Prostate gland (tissue), 2 donors: Measurements from ENCODE around the gene NBEA. TPM values are rescaled to one million over a fixed set of nuclear protein-coding genes. Genes with fewer than 3 reads are reported as not detected.
"Not testable (repeated sequence)": the region's sequence is repeated elsewhere in the genome, so short reads cannot be mapped to it uniquely, and the experiment has no call there.

Experiments
- DNase-seq: peaks from one replicate; pipeline ENCODE4 v3.0.0-alpha.2; 2019; ENCODE audit warnings: low spot score
- H3K27ac ChIP-seq, 2 donors: fragments of 200-600 bp; sonication (generic); 2 replicates each; pipeline ENCODE4 v1.5.1; 2017 to 2019
- H3K27me3 ChIP-seq: fragments of 200-600 bp; sonication (generic); replicated peaks from 2 replicates; pipeline ENCODE4 v1.5.1; 2019; ENCODE audit not compliant: insufficient read depth
- H3K36me3 ChIP-seq, 2 donors: fragments of 200-600 bp; sonication (generic); 1 replicate in 1 of 2; 2 replicates in 1 of 2; pipeline versions ENCODE4 v1.5.1 to v1.8.1; 2017 to 2019
- H3K4me1 ChIP-seq: fragments of 200-600 bp; sonication (generic); replicated peaks from 2 replicates; pipeline ENCODE4 v1.5.1; 2019
- H3K4me3 ChIP-seq, 2 donors: fragments of 200-600 bp; sonication (generic); 2 replicates each; pipeline ENCODE4 v1.5.1; 2017 to 2019
- H3K9me3 ChIP-seq: fragments of 200-600 bp; sonication (generic); 2 replicates; pipeline ENCODE4 v1.5.1; 2017
- POLR2A ChIP-seq: fragments of 450-650 bp; IDR thresholded peaks from one replicate; pipeline ENCODE4 v1.6.1; 2016; ENCODE audit warnings: antibody characterized with exemption, mild to moderate bottlenecking
- POLR2AphosphoS5 ChIP-seq: sonication (generic); formaldehyde crosslinking; IDR thresholded peaks from one replicate; pipeline ENCODE4 v1.6.1; 2017; ENCODE audit warnings: antibody characterized with exemption
- WGBS: methylation state at CpG from one replicate; pipeline ENCODE4 v1.1.5; 2018; 5-methylcytosine and 5-hydroxymethylcytosine counted together
- intact Hi-C: fragments of 100-400 bp; cut with DNase I; formaldehyde crosslinking; loops from one replicate; pipeline ENCODE4 v1.14.2; 2022
- total RNA-seq, 2 donors: library from RNA; depleted of rRNA; stranded (reverse); fragments of >200 nt; gene quantifications; one replicate each; pipeline ENCODE4 v1.1.0, GENCODE V29; 2016
- TF ChIP-seq, protein P1 (sequence below), 4 experiments: fragments of 200-600 bp in 2 of 4; fragments of 450-650 bp in 2 of 4; sonication (generic) in 2 of 4; IDR thresholded peaks; 1 replicate in 3 of 4; 2 replicates in 1 of 4; pipeline ENCODE4 v1.5.1; 2016 to 2019; ENCODE audit warnings: antibody characterized with exemption in 4 of 4, mild to moderate bottlenecking in 2 of 4, moderate library complexity in 2 of 4

The NBEA gene
- total RNA-seq, 2 donors from 2014 or later, result 13.6 to 16.9 TPM

DNA sequence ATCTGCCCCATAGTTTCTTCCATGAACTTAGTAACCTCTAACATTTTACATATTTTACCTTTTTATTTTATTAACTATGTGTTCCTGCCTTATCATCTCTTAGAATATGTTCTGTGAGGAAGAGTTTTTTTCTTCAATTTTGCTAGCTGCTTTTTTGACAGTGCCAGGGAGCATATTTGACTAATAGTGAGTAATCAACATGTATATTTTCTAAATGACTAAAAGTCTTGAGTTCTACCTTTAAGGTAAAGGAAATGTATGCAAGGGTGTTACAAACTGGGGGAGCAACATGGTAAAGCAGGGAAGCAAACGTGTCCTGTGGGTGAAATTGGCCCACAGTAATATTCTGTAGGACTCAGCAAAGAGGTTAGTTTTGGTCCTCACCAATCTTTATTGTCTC lies 165.5 kb downstream of the NBEA start:
- Histone ChIP-seq H3K9me3 (no peaks in the 10 kb centered on the region), H3K4me1 (no peaks in the 10 kb centered on the region), H3K4me3 (no peak overlapping the region), H3K36me3 (no peaks in the 10 kb centered on the region), H3K27me3 (no peaks in the 10 kb centered on the region), H3K27ac (no peak overlapping the region)
- 63% methylated on average over 1 of the region's 1 CpG for WGBS
- intact Hi-C loops, result no loop called here
- DNase-seq, result no peak
- TF ChIP-seq POLR2A (no peak), POLR2AphosphoS5 (no peak)
- TF ChIP-seq, protein P1, sequence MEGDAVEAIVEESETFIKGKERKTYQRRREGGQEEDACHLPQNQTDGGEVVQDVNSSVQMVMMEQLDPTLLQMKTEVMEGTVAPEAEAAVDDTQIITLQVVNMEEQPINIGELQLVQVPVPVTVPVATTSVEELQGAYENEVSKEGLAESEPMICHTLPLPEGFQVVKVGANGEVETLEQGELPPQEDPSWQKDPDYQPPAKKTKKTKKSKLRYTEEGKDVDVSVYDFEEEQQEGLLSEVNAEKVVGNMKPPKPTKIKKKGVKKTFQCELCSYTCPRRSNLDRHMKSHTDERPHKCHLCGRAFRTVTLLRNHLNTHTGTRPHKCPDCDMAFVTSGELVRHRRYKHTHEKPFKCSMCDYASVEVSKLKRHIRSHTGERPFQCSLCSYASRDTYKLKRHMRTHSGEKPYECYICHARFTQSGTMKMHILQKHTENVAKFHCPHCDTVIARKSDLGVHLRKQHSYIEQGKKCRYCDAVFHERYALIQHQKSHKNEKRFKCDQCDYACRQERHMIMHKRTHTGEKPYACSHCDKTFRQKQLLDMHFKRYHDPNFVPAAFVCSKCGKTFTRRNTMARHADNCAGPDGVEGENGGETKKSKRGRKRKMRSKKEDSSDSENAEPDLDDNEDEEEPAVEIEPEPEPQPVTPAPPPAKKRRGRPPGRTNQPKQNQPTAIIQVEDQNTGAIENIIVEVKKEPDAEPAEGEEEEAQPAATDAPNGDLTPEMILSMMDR (IDR thresholded peaks at IDR 0.05), result no peak

- H3K4me1 ChIP-seq, intact Hi-C loops, H3K4me3 ChIP-seq, H3K27ac ChIP-seq, DNase-seq, H3K9me3 ChIP-seq, H3K36me3 ChIP-seq, H3K27me3 ChIP-seq: not testable (repeated sequence)
- 93% methylated on average over 3 of the region's 3 CpGs for WGBS
Measured at GRCh38 chr13:35113612-35114011, 171.5 kb downstream of the NBEA start.

DNA sequence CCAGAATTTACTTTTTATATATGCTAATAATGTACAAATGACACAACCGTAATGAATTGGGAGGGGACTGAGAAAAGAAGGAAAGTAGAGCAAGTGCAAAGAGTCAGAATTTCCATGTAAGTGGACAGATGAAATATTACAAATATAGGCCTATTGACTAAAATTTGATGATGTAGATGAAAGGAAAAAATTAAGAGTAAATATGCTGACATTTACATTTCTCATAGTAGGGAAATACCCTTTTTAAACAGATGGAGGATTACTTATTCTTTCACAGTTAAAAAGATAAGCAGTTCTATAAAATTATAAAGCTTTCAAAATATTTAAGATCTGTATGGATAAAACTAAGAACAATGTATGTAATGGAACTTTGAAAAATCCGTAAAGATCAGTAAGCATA lies 185.4 kb downstream of the NBEA start:
- no peak for DNase-seq
- WGBS, result 67% methylated on average over 2 of the region's 2 CpGs

DNA sequence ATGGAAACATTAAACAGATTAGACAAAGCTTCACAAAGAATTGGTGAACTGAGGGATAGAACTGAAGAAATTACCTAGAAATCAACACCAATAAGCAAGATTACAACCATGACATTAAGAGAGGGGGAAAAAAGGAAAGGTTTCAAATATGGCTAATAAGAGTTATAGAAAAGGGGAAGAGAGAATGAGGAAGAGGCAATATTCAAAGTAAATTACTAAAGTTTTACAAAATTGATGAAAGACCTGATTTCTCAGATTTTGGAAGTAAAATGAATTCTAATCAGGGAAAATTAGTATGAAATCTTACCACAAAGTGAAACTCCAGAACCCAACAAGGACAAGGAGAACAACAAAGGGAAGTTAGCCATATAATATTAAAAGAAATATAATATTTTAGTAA lies 187.4 kb downstream of the NBEA start:
- TF ChIP-seq POLR2AphosphoS5 (no peak), POLR2A (no peak)
- TF ChIP-seq, protein P1 (IDR thresholded peaks at IDR 0.05), result no peak
- Histone ChIP-seq H3K27ac (no peak overlapping the region), H3K4me1 (no peaks in the 10 kb centered on the region), H3K4me3 (no peak overlapping the region), H3K9me3 (no peaks in the 10 kb centered on the region), H3K36me3 (no peaks in the 10 kb centered on the region), H3K27me3 (no peaks in the 10 kb centered on the region)
- DNase-seq, result no peak
- intact Hi-C loops, result no loop called here

More for the DNA sequence above, 185.4 kb downstream of the NBEA start:
- Histone ChIP-seq H3K4me1 (no peaks in the 10 kb centered on the region), H3K9me3 (no peaks in the 10 kb centered on the region), H3K27me3 (no peaks in the 10 kb centered on the region), H3K36me3 (no peaks in the 10 kb centered on the region), H3K4me3 (no peak overlapping the region), H3K27ac (no peak overlapping the region)
- intact Hi-C loops, result no loop called here
- TF ChIP-seq POLR2AphosphoS5, result no peak
- TF ChIP-seq, protein P1 (IDR thresholded peaks at IDR 0.05), result no peak
- no peak for TF ChIP-seq POLR2A

GRCh38 chr13:35131471-35131870 lies 189.4 kb downstream of the NBEA start:
- intact Hi-C loops, result no loop called here
- Histone ChIP-seq H3K27me3 (no peaks in the 10 kb centered on the region), H3K27ac (no peak overlapping the region), H3K4me1 (no peaks in the 10 kb centered on the region), H3K36me3 (no peaks in the 10 kb centered on the region), H3K9me3 (no peaks in the 10 kb centered on the region), H3K4me3 (no peak overlapping the region)
- DNase-seq, result no peak
- TF ChIP-seq POLR2AphosphoS5 (no peak), POLR2A (no peak)
- TF ChIP-seq, protein P1 (IDR thresholded peaks at IDR 0.05), result no peak
